Ovary (tissue), 9 donors: ENCODE results near the gene LRP2. TPM values are rescaled to one million over a fixed set of nuclear protein-coding genes. Genes with fewer than 3 reads are reported as not detected.

ENCODE experiments used
- DNase-seq, 5 donors: peaks; one replicate each; pipeline ENCODE4 v3.0.0-alpha.2; 2019 to 2020
- H3K27ac ChIP-seq, 2 donors: fragments of 200-600 bp; one replicate each; pipeline versions ENCODE4 v1.5.1 to v1.8.0; 2019 to 2022
- H3K27me3 ChIP-seq: fragments of 200-600 bp; one replicate; pipeline ENCODE4 v1.8.0; 2022
- H3K36me3 ChIP-seq: fragments of 200-600 bp; sonication (generic); one replicate; pipeline ENCODE4 v1.5.1; 2019
- H3K4me1 ChIP-seq: one replicate; pipeline ENCODE4 v1.8.1; 2013; ENCODE audit warnings: mild to moderate bottlenecking, moderate library complexity; ENCODE audit not compliant: insufficient read depth
- H3K4me3 ChIP-seq: fragments of 200-600 bp; sonication (generic); one replicate; pipeline ENCODE4 v1.5.1; 2017
- H3K9me3 ChIP-seq, 2 donors: fragments of 200-600 bp in 1 of 2; sonication (generic) in 1 of 2; one replicate each; pipeline versions ENCODE4 v1.5.1 to v1.8.1; 2013 to 2019; ENCODE audit warnings: mild to moderate bottlenecking in 1 of 2, moderate library complexity in 1 of 2
- CTCF ChIP-seq, 3 donors: fragments of 450-650 bp in 2 of 3; fragments of 200-600 bp in 1 of 3; IDR thresholded peaks; one replicate each; pipeline versions ENCODE4 v1.5.1 to v1.8.0; 2016 to 2022; ENCODE audit warnings: antibody characterized with exemption in 3 of 3, mild to moderate bottlenecking in 1 of 3
- EP300 ChIP-seq: sonication (generic); formaldehyde crosslinking; IDR thresholded peaks from one replicate; pipeline ENCODE4 v1.6.1; 2017; ENCODE audit warnings: antibody characterized with exemption
- POLR2A ChIP-seq: fragments of 450-650 bp; IDR thresholded peaks from one replicate; pipeline ENCODE4 v1.6.1; 2017; ENCODE audit warnings: antibody characterized with exemption, mild to moderate bottlenecking, moderate library complexity
- WGBS, 3 donors: extraction: QIAGEN DNeasy Blood & Tissue Kit in 1 of 3; methylation state at CpG; one replicate each; pipeline versions ENCODE4 v1.1.5 to v1.1.7; 2013 to 2017; 5-methylcytosine and 5-hydroxymethylcytosine counted together
- intact Hi-C, 4 donors: fragments of 100-400 bp; cut with DNase I; formaldehyde crosslinking; loops; one replicate each; pipeline versions ENCODE4 v1.11.0 to v1.15.1; 2022 to 2023
- polyA plus RNA-seq, 2 donors: library from polyadenylated mRNA; stranded (reverse); fragments of 200-250 nt in 1 of 2; fragments of 350-450 nt in 1 of 2; fragmentation: Illumina TruSeq in 1 of 2; extraction: RNeasy Lipid Tissue Mini Kit (QIAGEN cat#74804) in 1 of 2; gene quantifications; one replicate each; pipeline ENCODE4 v1.2.3, GENCODE V29; 2013 to 2014
- total RNA-seq, 7 donors: library from RNA; depleted of rRNA in 2 of 7; stranded (reverse); fragments of >200 nt in 2 of 7; fragmentation: NEBNext Ultra II Directional in 3 of 7; extraction: Animal tissue kit (Norgen Biotek cat#: 25700) in 3 of 7; gene quantifications; one replicate each; pipeline versions ENCODE4 v1.1.0 to v1.2.4, GENCODE V29; 2016 to 2023
- donor health status: DM: no; HTN: no; CAD: no; lungs with moderate emphysema.
- donor health status: DM: no; HTN: no; CAD: no.
- donor health status: Bipolar disorder and iron deficiency.
- donor health status: DM: yes; HTN: yes; CAD: no.
- donor health status: DM: no; HTN: no; CAD: no.
- donor health status: DM: yes; HTN: yes; CAD: no.

Gene LRP2
- total and polyA plus RNA-seq, 9 donors, result 0.01 to 13.4 (median 0.24) TPM

- intact Hi-C loops, result no loop called here
- H3K4me1 ChIP-seq, result no peaks in the 10 kb centered on the region
- H3K9me3 ChIP-seq, result no peaks in the 10 kb centered on the region
- no peak overlapping the region for H3K4me3 ChIP-seq
- no peaks in the 10 kb centered on the region for H3K27me3 ChIP-seq
- TF ChIP-seq CTCF (IDR thresholded peaks at IDR 0.05) (no peak), EP300 (no peak), POLR2A (no peak)
- H3K27ac ChIP-seq, result no peak overlapping the region
- H3K36me3 ChIP-seq, result no peaks in the 10 kb centered on the region
- no peak for DNase-seq
- 36 to 68% (median 39%) methylated on average over 5 of the region's 5 CpGs for WGBS, 3 donors
Measured at GRCh38 chr2:169081551-169081950, 280.8 kb downstream of the LRP2 start.

GRCh38 chr2:169080250-169081069 is 281.9 kb downstream of the LRP2 start:
- no peaks in the 10 kb centered on the region for H3K9me3 ChIP-seq
- WGBS, 3 donors, result 76 to 86% (median 82%) methylated on average over 2 of the region's 2 CpGs
- no peaks in the 10 kb centered on the region for H3K4me1 ChIP-seq
- H3K27ac ChIP-seq, result no peak overlapping the region
- no peak for DNase-seq
- no peak overlapping the region for H3K4me3 ChIP-seq
- TF ChIP-seq EP300, result no peak
- no peak for TF ChIP-seq POLR2A
- no peak for TF ChIP-seq CTCF (IDR thresholded peaks at IDR 0.05)
- H3K36me3 ChIP-seq, result no peaks in the 10 kb centered on the region
- H3K27me3 ChIP-seq, result no peaks in the 10 kb centered on the region
- intact Hi-C loops, result no loop called here

GRCh38 chr2:169077674-169078240 is 284.6 kb downstream of the LRP2 start:
- no peaks in the 10 kb centered on the region for H3K27me3 ChIP-seq
- DNase-seq, result no peak
- H3K27ac ChIP-seq, result no peak overlapping the region
- H3K4me3 ChIP-seq, result no peak overlapping the region
- intact Hi-C loops, result no loop called here
- H3K9me3 ChIP-seq, result no peaks in the 10 kb centered on the region
- 18 to 35% (median 25%) methylated on average over 2 of the region's 2 CpGs for WGBS, 3 donors
- TF ChIP-seq POLR2A (no peak), CTCF (IDR thresholded peaks at IDR 0.05) (no peak), EP300 (no peak)
- no peaks in the 10 kb centered on the region for H3K4me1 ChIP-seq
- no peaks in the 10 kb centered on the region for H3K36me3 ChIP-seq

Other genes with a start within 250 kb of the LRP2 start
- gene BBS5, start 117.0 kb upstream of the LRP2 start, total RNA-seq, result 10 to 100 TPM; 10.6 to 17.2 (median 14.6) TPM
- 1 to 10 TPM; 7.4 to 8.8 TPM for gene BBS5, start 117.0 kb upstream of the LRP2 start, polyA plus RNA-seq
- gene KLHL41, start 147.2 kb upstream of the LRP2 start, total RNA-seq, result 1 to 10 TPM; 1.2 to 1.4 (median 1.2) TPM
- gene KLHL41, start 147.2 kb upstream of the LRP2 start, polyA plus RNA-seq, result under 1 TPM; 0.67 to 0.78 TPM
- gene FASTKD1, start 211.3 kb upstream of the LRP2 start, total RNA-seq, result 10 to 100 TPM in 2 of 7 donors, 1 to 10 TPM in 5; 3.6 to 14.1 (median 8.0) TPM
- 1 to 10 TPM; 1.9 to 9.7 TPM for gene FASTKD1, start 211.3 kb upstream of the LRP2 start, polyA plus RNA-seq
- gene PPIG, start 221.8 kb upstream of the LRP2 start, total RNA-seq, result 10 to 100 TPM; 35.2 to 64.5 (median 55.4) TPM
- gene PPIG, start 221.8 kb upstream of the LRP2 start, polyA plus RNA-seq, result 10 to 100 TPM; 29.3 to 36.4 TPM